Rectal smooth muscle tissue (tissue), 1 donor: ENCODE results near the gene UMODL1.

Experiments
- H3K27ac ChIP-seq: one replicate; pipeline ENCODE4 v1.7.0; 2013; ENCODE audit warnings: low read depth, low read length, inconsistent platforms
- H3K27me3 ChIP-seq: one replicate; pipeline ENCODE4 v1.7.0; 2013; ENCODE audit warnings: low read length; ENCODE audit not compliant: control insufficient read depth, insufficient read depth
- H3K36me3 ChIP-seq: one replicate; pipeline ENCODE4 v1.7.0; 2013; ENCODE audit warnings: low read length; ENCODE audit not compliant: control insufficient read depth, insufficient read depth
- H3K4me1 ChIP-seq: one replicate; pipeline ENCODE4 v1.7.0; 2013; ENCODE audit warnings: low read length; ENCODE audit not compliant: control insufficient read depth, insufficient read depth
- H3K4me3 ChIP-seq: one replicate; pipeline ENCODE4 v1.7.0; 2013; ENCODE audit warnings: low read length
- H3K9ac ChIP-seq: one replicate; pipeline ENCODE4 v1.7.0; 2013; ENCODE audit warnings: low read length

The UMODL1 gene

DNA sequence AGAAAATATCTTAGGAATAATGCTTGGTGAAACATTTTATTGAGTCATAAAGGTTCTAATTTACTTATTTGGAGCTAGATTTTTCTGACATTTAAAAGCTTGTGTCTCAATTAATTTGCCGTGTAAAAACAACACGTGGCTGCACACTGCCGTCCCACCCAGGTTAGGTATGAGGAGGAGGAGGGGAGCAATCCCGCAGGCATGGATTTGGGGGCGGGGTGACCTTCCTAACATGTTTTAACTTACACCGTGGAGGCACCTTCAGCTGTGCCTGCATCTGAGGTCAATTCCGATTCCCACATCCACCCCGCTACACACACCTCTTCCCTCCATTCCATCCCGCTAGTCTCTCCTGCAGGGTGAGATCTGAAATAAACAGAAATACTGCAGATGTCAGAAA, 28.5 kb upstream of the UMODL1 start:
- Histone ChIP-seq H3K27ac (no peak overlapping the region), H3K4me3 (no peak overlapping the region)

GRCh38 chr21:42043201-42043895, 27.8 kb upstream of the UMODL1 start:
- Histone ChIP-seq H3K27ac (no peak overlapping the region), H3K4me3 (no peak overlapping the region), H3K9ac (no peak overlapping the region), H3K36me3 (no peaks in the 10 kb centered on the region), H3K27me3 (no peaks in the 10 kb centered on the region), H3K4me1 (peaks cover 11% of the 10 kb centered on the region)

More for the DNA sequence above, 28.5 kb upstream of the UMODL1 start:
- Histone ChIP-seq H3K27me3 (no peaks in the 10 kb centered on the region), H3K4me1 (peaks cover 11% of the 10 kb centered on the region), H3K36me3 (no peaks in the 10 kb centered on the region), H3K9ac (no peak overlapping the region)

GRCh38 chr21:42043961-42044360, 27.2 kb upstream of the UMODL1 start:
- peaks cover 11% of the 10 kb centered on the region for H3K4me1 ChIP-seq
- no peak overlapping the region for H3K9ac ChIP-seq
- H3K27me3 ChIP-seq = no peaks in the 10 kb centered on the region
- H3K27ac ChIP-seq = no peak overlapping the region
- no peak overlapping the region for H3K4me3 ChIP-seq
- H3K36me3 ChIP-seq = no peaks in the 10 kb centered on the region

DNA sequence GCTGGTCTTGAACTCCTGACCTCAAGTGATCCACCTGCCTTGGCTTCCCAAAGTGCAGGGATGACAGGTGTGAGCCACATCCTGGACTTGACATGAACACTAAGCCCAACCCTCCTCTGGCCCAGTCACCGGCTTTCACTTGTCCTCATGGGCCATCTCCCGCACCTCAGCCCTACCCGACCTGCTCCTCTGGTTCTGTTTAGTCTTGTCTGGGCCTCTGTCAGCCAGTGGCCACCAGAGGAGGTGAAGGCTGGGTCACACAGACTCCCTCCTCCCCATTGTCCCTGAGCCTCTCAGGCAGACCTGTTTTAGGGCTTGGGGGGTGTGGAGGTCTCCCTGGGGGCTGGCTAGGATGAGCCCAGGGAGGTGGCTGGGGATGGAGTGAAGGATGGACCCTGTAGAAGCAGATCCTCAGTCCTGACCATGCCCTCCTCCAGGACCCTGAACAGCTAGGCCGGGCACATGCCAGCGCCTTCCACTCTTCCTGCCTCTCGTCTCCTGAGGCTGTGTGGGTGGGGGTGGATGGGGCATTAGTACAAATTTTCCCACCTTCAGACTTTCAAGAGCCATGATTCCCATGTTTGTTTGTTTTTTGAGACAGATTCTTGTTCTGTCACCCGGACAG, 26.1 kb upstream of the UMODL1 start:
- Histone ChIP-seq H3K4me1 (peaks cover 7% of the 10 kb centered on the region), H3K36me3 (no peaks in the 10 kb centered on the region), H3K27ac (no peak overlapping the region), H3K9ac (no peak overlapping the region), H3K27me3 (no peaks in the 10 kb centered on the region), H3K4me3 (no peak overlapping the region)

DNA sequence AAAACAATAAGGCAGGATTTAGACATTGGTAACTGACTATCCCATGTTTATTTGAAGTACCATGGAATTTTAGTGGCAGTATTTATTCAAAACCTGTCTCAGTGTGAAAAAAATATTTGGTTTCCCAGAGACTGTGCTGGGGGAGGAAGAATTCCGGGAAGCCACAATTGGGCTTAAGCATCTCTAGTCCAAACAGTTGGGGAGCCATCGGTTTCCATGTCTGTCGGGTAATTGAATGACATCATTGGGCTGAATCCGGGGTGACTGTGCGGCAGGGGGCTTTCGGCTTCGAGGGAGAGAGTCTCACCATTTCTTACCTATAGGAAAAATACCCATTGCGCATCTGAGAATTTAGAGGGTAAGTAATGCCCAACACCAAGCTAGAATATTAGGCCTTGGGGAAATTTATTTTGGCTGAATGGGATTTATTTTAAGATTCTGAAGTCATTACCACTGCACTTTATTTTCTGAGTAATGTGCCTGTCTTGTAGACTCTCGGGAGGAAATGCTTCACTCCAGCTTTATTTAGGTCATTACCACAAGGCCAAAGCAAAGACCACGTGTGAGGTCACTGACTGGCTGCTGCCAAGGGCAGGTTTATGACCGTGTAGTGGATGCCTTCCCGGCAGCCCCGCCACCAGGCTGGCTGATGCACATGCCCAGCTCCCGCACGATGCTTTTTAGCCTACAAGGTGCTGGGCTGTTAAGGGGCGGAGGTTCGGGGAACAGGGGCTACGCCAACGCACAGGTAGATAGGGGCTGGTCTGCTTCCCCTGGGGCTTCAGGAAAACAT, 23.1 kb upstream of the UMODL1 start:
- no peak overlapping the region for H3K9ac ChIP-seq
- no peak overlapping the region for H3K4me3 ChIP-seq
- no peaks in the 10 kb centered on the region for H3K27me3 ChIP-seq
- no peaks in the 10 kb centered on the region for H3K4me1 ChIP-seq
- H3K27ac ChIP-seq = peak overlapping the region; percentile 69
- no peaks in the 10 kb centered on the region for H3K36me3 ChIP-seq

DNA sequence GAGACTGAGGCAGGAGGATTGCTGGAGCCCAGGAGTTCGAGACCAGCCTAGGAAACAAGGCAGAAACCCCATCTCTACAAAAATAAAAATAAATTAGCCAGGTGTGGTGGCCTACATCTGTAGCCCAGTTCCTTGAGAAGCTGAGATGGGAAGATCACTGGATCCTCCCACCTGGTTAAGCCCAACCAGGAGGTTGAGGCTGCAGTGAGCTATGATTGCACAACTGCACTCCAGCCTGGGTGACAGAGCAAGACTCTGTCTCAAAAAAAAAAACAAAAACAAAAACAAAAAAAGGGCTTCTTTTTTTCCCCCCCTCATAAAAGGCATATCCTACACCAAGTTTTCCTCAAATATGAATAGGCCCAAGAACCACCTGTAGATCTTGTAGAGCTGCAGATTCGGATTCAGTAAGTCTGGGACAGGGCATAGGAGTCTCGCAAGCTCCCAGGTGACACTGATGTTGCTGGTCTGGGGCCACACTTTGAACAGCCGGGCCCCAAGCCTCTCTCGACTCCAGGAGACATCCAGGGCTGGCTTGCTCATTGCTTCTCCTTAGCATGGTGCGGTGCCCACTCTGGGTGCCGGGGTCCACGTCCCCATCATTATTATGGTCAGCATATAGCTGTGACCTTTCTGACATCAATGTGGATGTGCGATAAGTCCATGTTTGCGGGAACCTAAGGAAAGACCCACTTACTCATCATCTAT, 22.1 kb upstream of the UMODL1 start:
- H3K4me3 ChIP-seq = no peak overlapping the region
- no peak overlapping the region for H3K27ac ChIP-seq
- no peaks in the 10 kb centered on the region for H3K4me1 ChIP-seq
- no peaks in the 10 kb centered on the region for H3K27me3 ChIP-seq
- no peak overlapping the region for H3K9ac ChIP-seq
- no peaks in the 10 kb centered on the region for H3K36me3 ChIP-seq

DNA sequence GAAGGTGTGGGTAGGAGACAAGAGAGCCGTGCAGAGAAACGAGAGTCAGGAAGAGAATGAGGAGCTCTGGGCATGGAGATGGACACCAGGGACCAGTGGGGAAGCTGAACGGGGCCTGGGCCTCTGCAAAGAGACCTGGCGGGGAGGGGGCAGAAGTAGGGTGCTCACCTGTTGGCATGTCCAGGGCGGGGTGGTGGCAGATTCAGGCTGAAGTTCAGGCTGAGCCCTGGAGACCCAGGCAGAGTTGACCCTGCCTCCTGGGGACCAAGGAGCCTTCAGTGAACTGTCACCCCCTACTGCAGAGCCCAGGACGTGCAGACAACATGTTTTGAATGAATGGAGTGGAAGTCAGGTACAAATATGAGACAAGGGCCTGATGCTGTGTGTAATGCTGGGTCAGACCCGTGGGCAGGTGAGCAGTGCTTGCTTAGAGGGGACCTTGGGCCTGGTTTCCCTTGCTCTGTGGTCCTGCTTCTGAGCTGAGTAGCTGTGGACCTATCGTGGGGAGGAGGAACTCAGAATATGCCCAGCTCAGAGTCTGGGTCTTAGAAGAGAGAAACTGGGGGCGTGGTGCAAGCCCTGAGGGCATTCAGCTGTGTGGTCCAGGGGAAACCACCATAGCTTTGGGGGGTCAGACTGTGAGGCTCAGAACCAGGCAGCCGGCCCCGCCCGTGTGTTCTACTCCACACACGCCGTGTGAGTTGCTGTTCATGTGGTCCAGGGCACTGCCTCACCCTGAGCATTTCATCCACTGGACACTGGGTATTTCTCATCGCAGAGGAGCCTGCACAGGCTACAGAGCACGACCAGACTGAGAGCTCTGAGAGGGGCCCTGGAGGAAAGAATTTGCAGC, 21.3 kb upstream of the UMODL1 start:
- no peak overlapping the region for H3K27ac ChIP-seq
- H3K27me3 ChIP-seq = no peaks in the 10 kb centered on the region
- no peak overlapping the region for H3K9ac ChIP-seq
- H3K4me1 ChIP-seq = no peaks in the 10 kb centered on the region
- H3K4me3 ChIP-seq = no peak overlapping the region
- no peaks in the 10 kb centered on the region for H3K36me3 ChIP-seq

GRCh38 chr21:42051788-42052187, 19.3 kb upstream of the UMODL1 start:
- Histone ChIP-seq H3K36me3 (no peaks in the 10 kb centered on the region), H3K27ac (no peak overlapping the region), H3K4me3 (no peak overlapping the region), H3K9ac (no peak overlapping the region), H3K4me1 (no peaks in the 10 kb centered on the region), H3K27me3 (no peaks in the 10 kb centered on the region)

DNA sequence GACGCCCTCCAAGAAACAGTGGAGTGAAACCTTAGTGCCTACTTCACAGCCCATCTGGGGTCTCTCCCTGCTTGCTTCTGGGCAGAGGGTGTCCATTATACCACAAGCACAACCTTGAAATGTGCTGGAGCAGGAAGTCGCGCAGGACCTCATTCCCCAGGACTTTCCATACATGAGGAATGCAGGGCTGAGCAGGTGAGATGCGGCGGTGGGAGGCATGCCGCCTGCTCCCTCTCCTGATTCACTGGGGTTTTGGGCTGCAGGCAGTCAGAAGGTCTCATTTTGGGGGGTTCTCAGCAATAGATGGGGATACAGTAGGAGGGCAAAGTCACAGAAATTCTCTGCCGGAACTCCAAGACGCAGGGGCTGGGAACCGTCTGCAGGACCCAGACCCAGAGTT, 15.7 kb upstream of the UMODL1 start:
- no peak overlapping the region for H3K4me3 ChIP-seq
- H3K4me1 ChIP-seq = no peaks in the 10 kb centered on the region
- H3K36me3 ChIP-seq = no peaks in the 10 kb centered on the region
- no peak overlapping the region for H3K9ac ChIP-seq
- no peak overlapping the region for H3K27ac ChIP-seq
- no peaks in the 10 kb centered on the region for H3K27me3 ChIP-seq

- no peak overlapping the region for H3K9ac ChIP-seq
- peak overlapping the region; percentile 9 for H3K4me3 ChIP-seq
- no peaks in the 10 kb centered on the region for H3K36me3 ChIP-seq
- H3K4me1 ChIP-seq = no peaks in the 10 kb centered on the region
- no peak overlapping the region for H3K27ac ChIP-seq
- H3K27me3 ChIP-seq = no peaks in the 10 kb centered on the region
These were observed 14.6 kb upstream of the UMODL1 start for GRCh38 chr21:42056468-42056867.

DNA sequence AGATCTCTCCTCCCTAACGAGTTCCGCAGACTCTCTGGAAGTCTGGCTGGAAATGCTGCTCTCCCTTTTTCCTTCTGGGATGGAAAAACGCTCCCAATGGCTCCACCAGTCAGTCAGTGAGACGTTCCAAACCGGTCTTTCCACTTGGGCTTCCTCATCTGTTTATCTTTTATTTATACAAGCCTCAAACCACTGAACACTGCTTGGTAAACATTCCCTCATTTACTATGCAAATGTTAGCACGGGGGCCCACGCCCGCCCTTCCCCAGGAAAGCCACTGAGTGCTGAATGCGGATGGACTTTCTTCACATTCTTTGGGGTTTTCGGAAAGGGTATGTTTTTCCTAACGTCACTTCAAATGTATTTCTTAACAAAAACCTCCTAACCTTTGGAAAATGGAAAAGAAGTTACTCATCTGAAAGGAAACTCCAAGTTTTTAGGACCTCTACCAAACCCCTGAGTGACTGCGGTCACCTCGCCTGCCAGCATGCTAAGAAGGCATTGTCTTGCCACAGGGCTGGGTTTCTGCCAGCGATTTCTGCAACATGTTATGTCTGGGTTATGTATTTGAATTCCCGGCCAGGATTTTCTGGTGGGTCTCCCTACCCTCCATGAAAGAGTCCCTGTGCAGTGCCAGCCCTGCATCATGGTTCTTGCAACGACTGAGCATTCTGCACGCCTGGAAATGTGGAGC, 14.0 kb upstream of the UMODL1 start:
- Histone ChIP-seq H3K4me3 (no peak overlapping the region), H3K27me3 (no peaks in the 10 kb centered on the region), H3K27ac (no peak overlapping the region), H3K36me3 (no peaks in the 10 kb centered on the region), H3K4me1 (no peaks in the 10 kb centered on the region), H3K9ac (no peak overlapping the region)
